SU-DHL-6 (cell line): ENCODE results near the gene PSEN1.

ENCODE experiments used
- H2AFZ ChIP-seq: fragments of 200-600 bp; sonication (generic); 2 replicates; pipeline ENCODE4 v1.6.1; 2014; ENCODE audit warnings: low read depth, mild to moderate bottlenecking, moderate library complexity, mixed read lengths, antibody characterized with exemption, low read length; ENCODE audit not compliant: severe bottlenecking
- H3F3A ChIP-seq: fragments of 200-600 bp; shearing (Covaris generic); 2 replicates; pipeline ENCODE4 v1.6.0; 2016; ENCODE audit warnings: antibody characterized with exemption, mild to moderate bottlenecking; ENCODE audit not compliant: insufficient read depth
- H3K27ac ChIP-seq: fragments of 200-600 bp; sonication (generic); 2 replicates; pipeline ENCODE4 v1.5.1; 2016; ENCODE audit warnings: low read depth, mild to moderate bottlenecking, low read length, moderate library complexity, mixed read lengths
- H3K27me3 ChIP-seq: fragments of 200-600 bp; sonication (generic), shearing (Covaris generic); 2 replicates; pipeline ENCODE4 v1.6.0; 2014; ENCODE audit warnings: mild to moderate bottlenecking, low read length
- H3K36me3 ChIP-seq: fragments of 200-600 bp; sonication (generic); 2 replicates; pipeline ENCODE4 v1.6.1; 2014; ENCODE audit warnings: mild to moderate bottlenecking, low read length, mixed read lengths
- H3K4me2 ChIP-seq: fragments of 300-600, 200-600 bp; shearing (Covaris generic), sonication (generic); 2 replicates; pipeline ENCODE4 v1.6.0; 2014; ENCODE audit warnings: low read length, low read depth, mild to moderate bottlenecking; ENCODE audit not compliant: poor library complexity, severe bottlenecking
- H3K4me3 ChIP-seq: fragments of 200-600 bp; sonication (generic); 2 replicates; pipeline ENCODE4 v1.5.1; 2014; ENCODE audit warnings: antibody characterized with exemption, low read length, mild to moderate bottlenecking, mixed read lengths; ENCODE audit not compliant: insufficient read depth, poor library complexity, severe bottlenecking
- H3K79me2 ChIP-seq: fragments of 200-600 bp; sonication (generic); 2 replicates; pipeline ENCODE4 v1.6.1; 2014; ENCODE audit warnings: mild to moderate bottlenecking, low read length, moderate library complexity; ENCODE audit not compliant: insufficient read depth
- H3K9ac ChIP-seq: fragments of 200-600 bp; sonication (generic); 2 replicates; pipeline ENCODE4 v1.7.0; 2014; ENCODE audit warnings: mild to moderate bottlenecking, low read length
- H3K9me2 ChIP-seq: fragments of 200-600 bp; sonication (generic); replicated peaks from 2 replicates; pipeline ENCODE4 v1.6.1; 2014; ENCODE audit warnings: low read length; ENCODE audit not compliant: insufficient read depth
- H3K9me3 ChIP-seq: fragments of 200-600 bp; sonication (generic); 2 replicates; pipeline ENCODE4 v1.6.1; 2014; ENCODE audit warnings: low read length, mixed read lengths; ENCODE audit not compliant: insufficient read depth
- H4K20me1 ChIP-seq: fragments of 200-600 bp; sonication (generic); 2 replicates; pipeline ENCODE4 v1.6.1; 2014; ENCODE audit warnings: low read depth, mild to moderate bottlenecking, antibody characterized with exemption, low read length, moderate library complexity, mixed read lengths
- EZH2phosphoT487 ChIP-seq: fragments of 200-600 bp; sonication (generic), shearing (Covaris generic); conservative IDR thresholded peaks from 2 replicates; pipeline ENCODE4 v1.6.1; 2018; ENCODE audit warnings: mild to moderate bottlenecking, antibody characterized with exemption, low read length, moderate library complexity, mixed read lengths
- TF ChIP-seq, protein P1 (sequence below): fragments of 200-600 bp; sonication (generic); IDR thresholded peaks from one replicate; pipeline ENCODE4 v1.5.1; 2017; ENCODE audit warnings: antibody characterized with exemption, mild to moderate bottlenecking, low read length, moderate library complexity; ENCODE audit not compliant: insufficient read depth, poor library complexity, severe bottlenecking

PSEN1 gene

DNA sequence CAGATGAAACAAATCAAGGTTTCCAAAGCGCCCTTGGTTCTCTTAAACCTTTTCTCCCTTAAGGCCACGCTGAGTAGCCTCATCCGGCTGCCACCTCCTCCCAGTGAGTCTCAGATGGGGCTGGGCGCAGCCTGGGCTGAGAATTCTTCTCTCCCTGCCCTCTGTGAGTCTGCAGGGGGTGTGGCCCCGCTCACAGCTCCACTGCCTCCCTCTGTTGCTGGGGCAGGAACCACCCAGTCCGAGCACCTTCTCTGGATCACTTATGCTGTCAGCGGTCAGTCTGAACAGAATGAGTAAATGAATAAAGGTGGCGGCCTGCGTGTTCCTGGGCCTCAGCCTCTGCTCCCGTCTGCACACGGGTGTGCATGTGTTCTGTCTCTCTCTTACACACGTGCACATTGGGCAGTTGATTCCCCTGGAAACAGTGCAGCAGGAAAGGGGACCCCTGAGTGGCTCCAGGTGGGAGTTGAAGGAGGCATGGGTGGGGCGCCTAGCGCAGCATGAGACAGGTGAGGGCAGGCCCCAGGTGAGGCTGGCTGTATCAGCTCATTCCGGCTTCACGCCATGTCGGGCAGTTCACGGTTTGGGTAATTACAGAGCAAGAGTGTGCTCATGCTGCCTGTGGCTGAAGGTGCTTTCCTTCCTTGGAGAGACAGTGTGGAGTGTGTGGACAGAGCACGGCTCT lies 105.3 kb downstream of the PSEN1 start:
- Histone ChIP-seq H3K27me3 (no peaks in the 10 kb centered on the region), H3F3A (peaks cover 5% of the 10 kb centered on the region; the same call in 1 of the 2 replicates), H3K27ac (no peak overlapping the region), H4K20me1 (no peaks in the 10 kb centered on the region), H3K9me3 (no peaks in the 10 kb centered on the region), H3K79me2 (no peaks in the 10 kb centered on the region), H3K9ac (no peak overlapping the region), H3K36me3 (no peaks in the 10 kb centered on the region), H3K4me2 (no peak overlapping the region), H3K4me3 (no peak overlapping the region), H3K9me2 (no peaks in the 10 kb centered on the region), H2AFZ (no peak overlapping the region)
- TF ChIP-seq, protein P1, sequence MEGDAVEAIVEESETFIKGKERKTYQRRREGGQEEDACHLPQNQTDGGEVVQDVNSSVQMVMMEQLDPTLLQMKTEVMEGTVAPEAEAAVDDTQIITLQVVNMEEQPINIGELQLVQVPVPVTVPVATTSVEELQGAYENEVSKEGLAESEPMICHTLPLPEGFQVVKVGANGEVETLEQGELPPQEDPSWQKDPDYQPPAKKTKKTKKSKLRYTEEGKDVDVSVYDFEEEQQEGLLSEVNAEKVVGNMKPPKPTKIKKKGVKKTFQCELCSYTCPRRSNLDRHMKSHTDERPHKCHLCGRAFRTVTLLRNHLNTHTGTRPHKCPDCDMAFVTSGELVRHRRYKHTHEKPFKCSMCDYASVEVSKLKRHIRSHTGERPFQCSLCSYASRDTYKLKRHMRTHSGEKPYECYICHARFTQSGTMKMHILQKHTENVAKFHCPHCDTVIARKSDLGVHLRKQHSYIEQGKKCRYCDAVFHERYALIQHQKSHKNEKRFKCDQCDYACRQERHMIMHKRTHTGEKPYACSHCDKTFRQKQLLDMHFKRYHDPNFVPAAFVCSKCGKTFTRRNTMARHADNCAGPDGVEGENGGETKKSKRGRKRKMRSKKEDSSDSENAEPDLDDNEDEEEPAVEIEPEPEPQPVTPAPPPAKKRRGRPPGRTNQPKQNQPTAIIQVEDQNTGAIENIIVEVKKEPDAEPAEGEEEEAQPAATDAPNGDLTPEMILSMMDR, result no peak
- no peak for TF ChIP-seq EZH2phosphoT487

DNA sequence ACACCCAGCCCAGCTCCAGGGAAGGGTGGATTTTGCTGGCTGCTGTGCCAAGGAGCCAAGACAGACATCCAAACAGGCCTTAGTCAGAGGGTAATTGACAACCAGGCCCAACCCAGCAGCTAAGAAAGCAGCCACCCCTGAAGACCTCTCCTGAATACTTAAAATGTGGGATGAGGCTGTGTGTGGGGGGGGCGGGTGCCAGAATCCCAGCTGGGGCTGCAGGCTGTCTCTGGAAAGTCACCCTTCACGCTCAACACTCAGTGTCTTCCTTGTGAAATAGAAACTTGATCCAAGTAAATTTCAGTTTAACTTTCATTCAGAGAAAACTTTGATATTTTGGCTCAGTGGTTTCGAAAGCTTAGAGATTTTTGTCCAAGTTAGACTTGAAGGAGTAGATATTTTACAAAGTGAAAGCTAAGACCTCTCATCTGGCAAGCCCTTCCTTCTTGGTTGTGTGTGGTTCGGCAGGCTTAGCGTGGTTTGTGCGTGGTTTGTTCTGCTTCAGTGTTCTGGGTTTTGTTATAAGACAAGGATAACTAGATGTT lies 106.1 kb downstream of the PSEN1 start:
- Histone ChIP-seq H2AFZ (no peak overlapping the region), H3K4me2 (no peak overlapping the region), H3K36me3 (no peaks in the 10 kb centered on the region), H3K4me3 (no peak overlapping the region), H3F3A (peaks cover 11% of the 10 kb centered on the region), H3K79me2 (no peaks in the 10 kb centered on the region), H3K9me2 (no peaks in the 10 kb centered on the region), H3K27ac (no peak overlapping the region), H3K27me3 (no peaks in the 10 kb centered on the region), H3K9ac (no peak overlapping the region), H3K9me3 (no peaks in the 10 kb centered on the region), H4K20me1 (no peaks in the 10 kb centered on the region)
- TF ChIP-seq, protein P1, result no peak
- no peak for TF ChIP-seq EZH2phosphoT487

DNA sequence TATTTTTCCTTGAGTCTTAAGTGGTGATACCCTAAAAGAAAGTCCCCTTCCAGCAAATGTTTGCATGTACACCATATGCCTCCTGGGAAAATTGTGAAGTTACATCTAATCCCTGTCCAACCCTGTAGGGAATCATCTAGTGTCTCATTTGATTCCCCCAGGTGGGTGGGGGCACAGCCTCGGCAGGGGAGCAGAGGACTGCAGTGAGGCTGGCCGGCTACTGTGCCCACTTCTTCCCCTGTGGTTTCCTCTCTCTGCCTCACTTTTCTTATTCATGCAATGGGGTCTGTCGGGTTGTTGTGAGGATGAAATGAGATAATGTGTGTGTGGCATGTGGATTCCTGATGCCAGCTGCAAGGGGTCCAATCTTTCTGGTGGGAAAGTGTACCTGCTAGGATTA lies 107.0 kb downstream of the PSEN1 start:
- Histone ChIP-seq H3K36me3 (no peaks in the 10 kb centered on the region), H3K27ac (no peak overlapping the region), H3K4me2 (no peak overlapping the region), H3F3A (peaks cover 11% of the 10 kb centered on the region), H4K20me1 (no peaks in the 10 kb centered on the region), H3K9me3 (no peaks in the 10 kb centered on the region), H3K79me2 (no peaks in the 10 kb centered on the region), H3K9ac (no peak overlapping the region), H2AFZ (no peak overlapping the region), H3K4me3 (no peak overlapping the region), H3K27me3 (no peaks in the 10 kb centered on the region), H3K9me2 (no peaks in the 10 kb centered on the region)
- TF ChIP-seq EZH2phosphoT487, result no peak
- TF ChIP-seq, protein P1, result no peak
